Measurements from ENCODE around the gene TMEM250. TPM values are rescaled to one million over a fixed set of nuclear protein-coding genes. Genes with fewer than 3 reads are reported as not detected.

TMEM250 gene
- total RNA-seq, 1 experiment from 2014 or later, result 37.5 TPM

- ChIA-PET POLR2A (no interaction called here), RAD21 (ENCODE audit: low non-redundant PET in 1 of 2, low total read pairs in 2 of 2, uncharacterized antibody in 2 of 2, unreplicated experiment in 2 of 2) (no interaction called here), CTCF (no interaction called here)
- peaks cover 4 to 7% of the 10 kb centered on the region in 2 experiments; a peak in 3 of 4 replicates for H3K4me1 ChIP-seq (ENCODE audit: control insufficient read depth in 1 of 2, insufficient read depth in 2 of 2, low read length in 2 of 2)
- no peak overlapping the region for H3K4me2 ChIP-seq (ENCODE audit: low read length)
- no peak overlapping the region for H3K9ac ChIP-seq (ENCODE audit: low read length)
- H3K79me2 ChIP-seq (ENCODE audit: insufficient read depth, low read length), result no peaks in the 10 kb centered on the region
- no peak overlapping the region for H3K4me3 ChIP-seq (replicated peaks in 1 of 2; ENCODE audit: low read depth in 1 of 2, low read length in 2 of 2)
- no peak for ATAC-seq
- TF ChIP-seq ELF1 (IDR thresholded peaks at IDR 0.05; ENCODE audit: borderline replicate concordance, low read depth), result no peak
- DNase-seq (ENCODE audit: low read depth, low spot score), result no peak
- no peaks in the 10 kb centered on the region for H4K20me1 ChIP-seq (ENCODE audit: insufficient read depth)
- no peaks in the 10 kb centered on the region for H3K9me3 ChIP-seq (ENCODE audit: control insufficient read depth in 1 of 2, insufficient read depth in 1 of 2, low read depth in 1 of 2, low read length in 2 of 2)
- no peaks in the 10 kb centered on the region for H3K36me3 ChIP-seq (ENCODE audit: control insufficient read depth in 1 of 2, insufficient read depth in 2 of 2, low read length in 2 of 2)
- BruUV-seq (replicated peaks), result no TSS peak
- no peaks in the 10 kb centered on the region for H3K27me3 ChIP-seq (ENCODE audit: insufficient read depth, low read length)
- no peak overlapping the region for H3K27ac ChIP-seq (ENCODE audit: low read depth, low read length)
- intact Hi-C loops (cut with micrococcal nuclease), result no loop called here
- no peaks in the 10 kb centered on the region for H3K9me2 ChIP-seq (ENCODE audit: insufficient read depth)
- H2AFZ ChIP-seq (ENCODE audit: low read depth, low read length, poor library complexity, severe bottlenecking), result no peak overlapping the region
Observed at GRCh38 chr9:136163248-136163850, 44.7 kb upstream of the TMEM250 start.

DNA sequence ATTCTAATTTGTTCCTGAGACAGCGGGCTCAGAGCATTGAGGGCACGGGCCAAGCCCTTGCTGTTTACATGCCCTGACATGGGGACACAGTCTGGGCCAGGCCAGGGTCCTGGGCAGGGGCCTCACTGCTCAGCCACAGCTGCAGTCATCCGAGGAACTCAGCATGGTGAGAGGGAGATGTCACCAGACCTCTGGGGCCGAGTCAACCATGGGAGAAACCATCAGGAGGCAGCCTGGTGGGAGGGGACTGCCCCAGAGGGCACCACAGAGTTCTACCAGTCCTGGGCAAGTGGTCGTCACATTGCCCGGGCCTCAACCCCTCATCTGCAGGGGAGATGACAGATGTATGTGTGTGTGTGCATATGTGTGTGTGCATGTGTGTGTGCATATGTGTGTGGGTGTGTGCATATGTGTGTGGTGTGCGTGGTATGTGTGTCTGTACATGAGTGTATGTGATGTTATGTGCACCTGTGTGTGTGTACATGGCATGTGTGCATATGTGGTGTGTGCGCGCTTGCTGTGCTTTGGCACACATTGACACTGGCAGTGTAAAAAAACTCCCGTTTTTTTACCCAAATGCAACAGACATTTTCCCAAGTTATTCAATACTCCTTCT is 42.4 kb upstream of the TMEM250 start:
- Histone ChIP-seq H3K9me2 (ENCODE audit: insufficient read depth) (no peaks in the 10 kb centered on the region), H3K27me3 (ENCODE audit: insufficient read depth, low read length) (no peaks in the 10 kb centered on the region), H3K9ac (ENCODE audit: low read length) (no peak overlapping the region), H3K9me3 (ENCODE audit: control insufficient read depth in 1 of 2, insufficient read depth in 1 of 2, low read depth in 1 of 2, low read length in 2 of 2) (no peaks in the 10 kb centered on the region), H3K27ac (ENCODE audit: low read depth, low read length) (no peak overlapping the region), H3K36me3 (ENCODE audit: control insufficient read depth in 1 of 2, insufficient read depth in 2 of 2, low read length in 2 of 2) (no peaks in the 10 kb centered on the region), H3K79me2 (ENCODE audit: insufficient read depth, low read length) (no peaks in the 10 kb centered on the region), H3K4me3 (replicated peaks in 1 of 2; ENCODE audit: low read depth in 1 of 2, low read length in 2 of 2) (no peak overlapping the region), H3K4me2 (ENCODE audit: low read length) (no peak overlapping the region), H4K20me1 (ENCODE audit: insufficient read depth) (no peaks in the 10 kb centered on the region), H3K4me1 (ENCODE audit: control insufficient read depth in 1 of 2, insufficient read depth in 2 of 2, low read length in 2 of 2) (peaks cover 4 to 7% of the 10 kb centered on the region in 2 experiments; a peak in 3 of 4 replicates), H2AFZ (ENCODE audit: low read depth, low read length, poor library complexity, severe bottlenecking) (no peak overlapping the region)
- ATAC-seq, result no peak
- BruUV-seq (replicated peaks), result no TSS peak
- ChIA-PET CTCF (no interaction called here), POLR2A (no interaction called here), RAD21 (ENCODE audit: low non-redundant PET in 1 of 2, low total read pairs in 2 of 2, uncharacterized antibody in 2 of 2, unreplicated experiment in 2 of 2) (no interaction called here)
- no peak for DNase-seq (ENCODE audit: low read depth, low spot score)
- TF ChIP-seq MAX (IDR thresholded peaks at IDR 0.05) (no peak), ZFX (IDR thresholded peaks at IDR 0.05) (no peak), FOSL1 (IDR thresholded peaks at IDR 0.05; ENCODE audit: low read depth) (no peak), SP1 (IDR thresholded peaks at IDR 0.05; ENCODE audit: low read depth) (no peak), YY1 (IDR thresholded peaks at IDR 0.05; ENCODE audit: extremely low read depth, insufficient replicate concordance, low read depth, low read length) (no peak), RAD21 (IDR thresholded peaks at IDR 0.05; ENCODE audit: low read depth) (no peak), SRF (IDR thresholded peaks at IDR 0.05; ENCODE audit: low read depth) (no peak), ATF3 (IDR thresholded peaks at IDR 0.05) (no peak), SIN3A (IDR thresholded peaks at IDR 0.05; ENCODE audit: low read depth) (no peak), POLR2AphosphoS5 (IDR thresholded peaks at IDR 0.05; ENCODE audit: low read depth, low read length) (no peak), CBX3 (IDR thresholded peaks at IDR 0.05; ENCODE audit: low read depth) (no peak), ELF1 (IDR thresholded peaks at IDR 0.05; ENCODE audit: borderline replicate concordance, low read depth) (no peak), ZNF274 (IDR thresholded peaks at IDR 0.05; ENCODE audit: low read depth, low read length) (no peak), CEBPB (IDR thresholded peaks at IDR 0.05; ENCODE audit: low read depth) (no peak), JUND (IDR thresholded peaks at IDR 0.05) (no peak), POLR2A (IDR thresholded peaks at IDR 0.05; ENCODE audit: borderline replicate concordance, extremely low read depth, insufficient read depth, insufficient read length) (no peak), EGR1 (IDR thresholded peaks at IDR 0.05; ENCODE audit: low read depth) (no peak)
- TF ChIP-seq, protein P1, sequence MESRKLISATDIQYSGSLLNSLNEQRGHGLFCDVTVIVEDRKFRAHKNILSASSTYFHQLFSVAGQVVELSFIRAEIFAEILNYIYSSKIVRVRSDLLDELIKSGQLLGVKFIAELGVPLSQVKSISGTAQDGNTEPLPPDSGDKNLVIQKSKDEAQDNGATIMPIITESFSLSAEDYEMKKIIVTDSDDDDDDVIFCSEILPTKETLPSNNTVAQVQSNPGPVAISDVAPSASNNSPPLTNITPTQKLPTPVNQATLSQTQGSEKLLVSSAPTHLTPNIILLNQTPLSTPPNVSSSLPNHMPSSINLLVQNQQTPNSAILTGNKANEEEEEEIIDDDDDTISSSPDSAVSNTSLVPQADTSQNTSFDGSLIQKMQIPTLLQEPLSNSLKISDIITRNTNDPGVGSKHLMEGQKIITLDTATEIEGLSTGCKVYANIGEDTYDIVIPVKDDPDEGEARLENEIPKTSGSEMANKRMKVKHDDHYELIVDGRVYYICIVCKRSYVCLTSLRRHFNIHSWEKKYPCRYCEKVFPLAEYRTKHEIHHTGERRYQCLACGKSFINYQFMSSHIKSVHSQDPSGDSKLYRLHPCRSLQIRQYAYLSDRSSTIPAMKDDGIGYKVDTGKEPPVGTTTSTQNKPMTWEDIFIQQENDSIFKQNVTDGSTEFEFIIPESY (IDR thresholded peaks at IDR 0.05; ENCODE audit: extremely low read depth, insufficient replicate concordance, low read length), result no peak
- intact Hi-C loops (cut with micrococcal nuclease), result no loop called here
